ENCODE results near the gene ACTR3C. TPM values are rescaled to one million over a fixed set of nuclear protein-coding genes. Genes with fewer than 3 reads are reported as not detected.
A peak's percentile ranks its signal among the peaks of the same experiment; 100 is the strongest.

ACTR3C gene
- total and polyA plus RNA-seq, 2 of the 13 experiments (the other 11 are each of a cell fraction or from before 2014, with no cell fraction given) = 3.8 to 7.5 TPM

GRCh38 chr7:150356265-150356897, 33.0 kb upstream of the ACTR3C start (continued):
- TF ChIP-seq CTCF (CRISPR knock-in tag; IDR thresholded peaks at IDR 0.05) = peak; percentile 66
- no peak for TF ChIP-seq SCMH1 (CRISPR knock-in tag; IDR thresholded peaks at IDR 0.05; ENCODE audit: borderline replicate concordance)
- no peak for TF ChIP-seq ZBTB39 (CRISPR knock-in tag; IDR thresholded peaks at IDR 0.05)
- no peak for TF ChIP-seq CHCHD3 (CRISPR knock-in tag; IDR thresholded peaks at IDR 0.05)
- TF ChIP-seq FOSL2 (CRISPR knock-in tag; IDR thresholded peaks at IDR 0.05) = no peak
- TF ChIP-seq ZNF333 (CRISPR knock-in tag; IDR thresholded peaks at IDR 0.05; ENCODE audit: borderline replicate concordance) = no peak
- peak; percentile 50 for TF ChIP-seq STAG1 (CRISPR knock-in tag; IDR thresholded peaks at IDR 0.05)
- TF ChIP-seq GPBP1L1 (CRISPR knock-in tag; IDR thresholded peaks at IDR 0.05) = no peak
- no peak for TF ChIP-seq SALL2 (CRISPR knock-in tag; IDR thresholded peaks at IDR 0.05)
- TF ChIP-seq UBTF (CRISPR knock-in tag; IDR thresholded peaks at IDR 0.05) = no peak
- TF ChIP-seq NCOA5 (CRISPR knock-in tag; IDR thresholded peaks at IDR 0.05) = no peak
- TF ChIP-seq ZUFSP (CRISPR knock-in tag; IDR thresholded peaks at IDR 0.05; ENCODE audit: borderline replicate concordance) = no peak
- no peak for TF ChIP-seq PAX8 (CRISPR knock-in tag; IDR thresholded peaks at IDR 0.05; ENCODE audit: borderline replicate concordance)
- TF ChIP-seq ZNF362 (CRISPR knock-in tag; IDR thresholded peaks at IDR 0.05; ENCODE audit: borderline replicate concordance) = peak; percentile 87
- TF ChIP-seq ZGPAT (CRISPR knock-in tag; IDR thresholded peaks at IDR 0.05) = no peak
- TF ChIP-seq CCAR2 (optimal IDR thresholded peaks at IDR 0.05; ENCODE audit: low read depth, low read length) = no peak
- TF ChIP-seq BCL6 (CRISPR knock-in tag; IDR thresholded peaks at IDR 0.05) = no peak

All from HepG2 (cell line).